ENCODE measurements around the gene RAD51B.

Gene RAD51B

GRCh38 chr14:68154275-68154674 lies 334.7 kb downstream of the RAD51B start:
- no peak for DNase-seq

DNA sequence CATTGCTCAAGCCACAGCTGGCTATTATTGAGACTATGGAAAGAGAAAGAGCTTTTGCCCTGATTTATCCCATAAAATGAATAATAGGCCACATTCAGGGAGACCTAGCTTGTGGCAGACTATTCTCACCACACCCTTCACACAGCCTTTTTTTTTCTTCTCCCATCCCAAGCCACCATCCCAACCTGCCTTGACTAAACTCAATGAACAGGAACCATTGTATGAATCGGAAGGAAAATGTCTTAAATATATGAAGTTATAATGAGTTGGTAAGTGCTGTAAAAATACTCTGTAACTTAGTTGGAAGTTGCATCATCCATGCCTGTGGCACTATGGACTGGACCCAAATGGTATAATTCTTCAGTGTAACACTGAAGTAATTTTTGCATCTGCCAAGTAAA lies 338.4 kb downstream of the RAD51B start:
- no peak for DNase-seq

DNA sequence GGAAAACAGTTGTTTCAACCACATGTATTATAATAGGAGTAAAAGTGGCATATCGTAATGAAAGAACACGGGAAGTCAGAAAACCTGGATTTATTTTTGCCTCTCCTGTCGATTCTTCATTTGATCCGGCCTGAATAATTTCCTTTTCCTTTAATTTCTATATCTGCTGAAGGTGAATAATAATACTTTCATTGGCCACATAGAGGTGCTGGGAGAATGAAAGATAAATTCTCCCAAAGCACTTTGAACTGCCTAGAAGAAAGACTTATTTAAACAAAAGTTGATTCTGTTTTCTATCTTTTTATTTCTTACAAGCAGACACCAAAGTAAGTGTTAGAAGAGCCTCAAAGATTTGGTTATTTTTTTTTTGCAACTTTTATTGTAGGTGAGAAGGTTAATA lies 339.1 kb downstream of the RAD51B start:
- DNase-seq = no peak

DNA sequence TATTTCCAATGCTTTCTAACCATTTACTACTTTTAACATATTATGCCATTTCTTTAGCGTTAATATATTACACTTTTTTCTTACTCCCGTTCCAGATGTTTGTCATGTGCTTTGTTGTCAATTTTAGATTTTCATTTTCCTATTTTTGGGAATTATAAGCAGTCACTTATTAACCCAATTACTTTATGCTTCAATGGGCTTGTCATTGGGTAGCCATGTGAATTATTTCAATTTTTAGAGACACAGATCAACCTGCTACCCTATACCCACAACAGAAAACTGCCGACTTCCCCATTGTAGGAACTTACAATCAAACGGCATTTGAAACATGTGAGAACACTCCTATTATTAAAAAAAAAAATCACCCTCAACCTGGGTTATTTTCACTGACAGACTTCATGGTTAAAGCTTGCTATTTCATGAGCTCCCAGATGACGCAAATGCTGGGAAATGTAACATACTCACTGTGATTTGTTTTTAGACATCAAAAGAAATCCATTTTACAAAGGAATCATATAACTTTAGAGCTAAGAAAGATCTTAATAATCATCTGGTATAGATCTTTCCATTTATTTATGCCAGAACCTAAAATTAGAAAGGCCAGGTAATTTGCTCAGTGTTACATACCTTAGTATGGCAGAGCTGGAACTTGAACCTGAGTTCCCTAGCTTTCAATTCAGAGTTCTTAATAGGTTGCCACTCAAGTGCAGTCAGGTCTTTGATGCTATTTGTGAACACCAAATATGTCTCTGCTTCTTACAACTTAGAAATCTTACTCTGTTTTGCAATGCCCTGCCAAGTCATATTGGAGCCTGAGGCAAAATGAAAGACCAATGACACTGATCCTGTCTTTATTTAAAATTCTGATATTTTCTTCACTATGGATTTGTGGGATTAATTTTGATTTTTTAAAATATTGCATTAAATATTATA lies 340.4 kb downstream of the RAD51B start:
- no peak for DNase-seq

DNA sequence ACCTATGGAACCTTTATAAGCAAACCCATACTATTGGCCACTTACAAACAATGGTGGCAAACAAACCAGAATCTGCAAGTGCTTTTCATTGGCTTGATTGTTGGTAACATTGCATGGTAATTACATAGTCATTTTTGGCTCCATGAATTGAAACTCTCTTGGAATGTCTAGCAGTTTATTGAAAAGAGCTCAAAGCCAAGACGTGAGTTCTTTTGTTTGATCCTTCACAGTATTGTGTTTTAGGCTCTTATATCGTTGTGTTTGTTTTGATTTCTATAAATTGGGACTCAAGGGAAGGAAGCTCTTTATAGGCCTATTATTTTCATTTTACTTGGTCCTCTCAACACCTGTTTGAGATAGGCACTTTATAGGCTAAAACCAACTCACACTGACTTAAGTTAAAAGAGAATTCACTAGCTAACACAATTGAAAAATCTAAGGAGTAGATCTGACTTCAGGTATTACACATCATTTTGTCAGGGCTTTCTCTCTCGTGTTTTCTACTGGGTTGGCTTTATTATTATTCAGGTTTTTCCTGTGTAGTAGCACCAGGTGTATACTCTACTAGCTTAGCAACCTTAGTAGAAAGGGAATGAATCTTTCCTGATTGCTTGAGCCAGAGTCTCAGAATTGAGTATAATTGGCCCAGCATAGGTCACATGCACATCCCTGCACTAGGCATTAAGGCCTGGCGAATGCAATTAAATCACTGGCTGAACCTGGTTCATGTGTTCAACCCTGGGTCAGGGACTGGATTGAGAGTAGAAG lies 341.4 kb downstream of the RAD51B start:
- no peak for DNase-seq

- DNase-seq = no peak
Observed at GRCh38 chr14:68162887-68163286, 343.3 kb downstream of the RAD51B start.

- DNase-seq = no peak
Observed at GRCh38 chr14:68164711-68165113, 345.1 kb downstream of the RAD51B start.

DNA sequence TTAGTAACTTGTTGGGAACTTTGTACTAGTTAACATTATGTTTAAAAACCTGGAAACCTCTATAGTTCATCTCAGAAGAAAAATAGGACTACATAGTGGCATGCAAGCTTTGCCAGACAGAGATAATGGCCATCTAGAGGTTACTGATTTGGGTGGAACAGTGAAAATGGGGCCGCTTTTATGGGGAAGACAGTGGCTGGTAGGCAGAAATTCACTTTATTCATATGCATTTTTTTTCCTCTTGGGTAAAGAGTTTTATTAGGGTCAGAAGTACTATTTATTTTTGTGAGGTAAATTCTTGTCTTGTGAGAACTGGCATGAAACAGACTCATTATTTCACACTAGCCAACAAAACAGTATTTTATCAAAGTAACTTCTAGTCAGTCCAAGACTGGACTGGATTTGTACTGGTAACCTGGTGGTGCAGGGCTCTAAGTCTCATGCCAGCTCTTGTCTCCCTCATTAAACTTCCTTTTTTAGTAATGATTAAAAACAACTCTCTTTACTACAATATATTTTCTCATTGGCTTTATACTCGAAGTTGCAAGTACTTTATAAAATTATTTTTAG lies 345.8 kb downstream of the RAD51B start:
- DNase-seq = no peak

DNA sequence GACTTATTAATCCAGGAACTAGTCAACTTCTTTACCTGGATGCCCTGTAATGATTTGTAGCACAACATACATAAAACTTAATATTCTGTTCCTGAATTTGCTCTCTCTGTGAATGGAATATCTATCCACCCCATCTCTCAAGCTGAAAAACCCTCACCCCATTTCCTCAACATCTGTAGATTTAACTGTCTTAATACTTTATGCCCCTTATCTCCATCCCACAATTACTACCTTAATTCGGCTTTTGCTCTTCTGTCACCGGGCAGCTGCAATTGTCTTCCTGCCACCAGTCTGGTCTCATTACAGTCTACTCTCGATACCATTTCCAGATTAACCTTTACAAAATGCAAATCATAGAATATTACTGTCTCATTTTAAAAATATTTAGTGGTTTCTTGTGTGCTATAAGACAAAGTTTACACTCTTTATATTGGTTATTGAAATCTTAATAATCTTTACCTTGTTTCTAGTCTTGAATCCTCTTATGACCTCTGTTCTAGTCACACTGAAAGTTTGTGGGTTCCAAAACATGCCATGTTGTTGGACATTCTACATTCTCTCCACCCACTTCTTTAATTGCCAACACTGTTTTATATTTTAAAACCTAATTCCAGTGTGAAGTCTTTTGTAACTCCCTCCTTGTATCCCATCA lies 347.3 kb downstream of the RAD51B start:
- DNase-seq = no peak

DNA sequence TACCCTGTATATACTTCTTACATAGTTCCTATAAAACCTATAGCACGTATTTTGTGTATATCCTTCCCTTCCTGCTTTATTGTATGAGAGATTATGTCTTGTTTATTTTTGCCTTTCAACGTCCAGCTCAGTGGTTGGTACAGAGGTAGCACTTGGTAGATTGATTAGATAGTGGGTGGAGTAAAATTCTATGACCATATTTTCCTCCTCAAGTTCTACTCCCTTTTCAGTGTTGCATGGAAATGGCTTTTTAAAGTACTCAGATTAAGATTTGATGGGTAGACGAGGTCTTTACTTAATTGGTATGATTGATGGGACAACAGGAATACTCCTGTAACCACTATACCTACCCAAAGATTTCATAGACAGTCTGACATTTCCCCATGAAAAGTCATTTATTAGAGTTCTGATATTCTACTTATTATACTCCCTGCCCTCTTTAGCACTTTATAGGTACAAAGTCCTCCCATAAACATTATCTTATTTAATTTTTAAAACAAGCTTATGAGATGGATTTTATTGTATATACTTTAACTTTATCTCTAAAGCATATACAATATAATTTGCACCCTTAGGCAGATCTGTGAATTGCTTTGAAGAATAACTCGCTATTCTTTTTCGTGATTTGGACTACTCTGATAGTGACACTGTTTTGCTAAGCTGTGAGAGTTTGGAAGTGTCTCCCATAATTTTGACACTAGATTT lies 348.0 kb downstream of the RAD51B start:
- no peak for DNase-seq

- DNase-seq = no peak
Observed at GRCh38 chr14:68168460-68169109, 349.0 kb downstream of the RAD51B start.

- no peak for DNase-seq
Observed at GRCh38 chr14:68172216-68172615, 352.6 kb downstream of the RAD51B start.

- no peak for DNase-seq
Observed at GRCh38 chr14:68172627-68173026, 353.0 kb downstream of the RAD51B start.

DNA sequence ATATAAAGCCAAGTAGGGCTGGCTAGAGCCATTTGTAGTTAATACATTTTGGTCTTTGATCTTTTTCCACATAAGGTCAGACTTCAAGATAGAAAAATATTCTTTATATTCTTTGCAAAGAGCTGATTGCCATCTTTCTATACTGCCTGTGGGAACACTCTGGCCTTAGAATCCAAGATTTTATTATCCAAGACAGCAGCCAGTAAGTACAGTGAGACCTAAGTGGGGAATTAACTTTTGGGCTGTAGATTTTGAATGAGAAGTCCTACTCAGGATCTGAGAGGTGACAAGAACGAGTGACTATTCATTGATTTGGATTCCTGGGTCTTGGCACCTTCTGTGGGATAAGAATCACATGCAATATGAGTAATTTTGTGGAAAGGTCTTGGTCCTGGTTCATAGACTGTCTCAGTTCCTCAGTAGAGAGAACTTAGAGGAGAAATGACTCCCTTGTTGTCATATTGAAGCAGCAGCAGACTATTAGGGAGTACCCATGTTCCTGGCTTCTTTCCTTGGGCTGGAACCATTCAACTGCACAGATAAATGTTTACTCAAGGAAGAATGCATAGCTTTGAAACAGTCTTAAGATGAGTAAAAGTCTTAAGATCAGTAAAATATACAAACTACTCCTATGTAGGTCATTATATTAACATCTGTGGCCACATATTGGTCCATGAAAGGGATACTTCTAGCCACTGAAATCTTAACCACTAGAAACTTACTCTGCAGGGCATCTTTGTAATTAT lies 353.8 kb downstream of the RAD51B start:
- DNase-seq = no peak

- DNase-seq = no peak
Observed at GRCh38 chr14:68174446-68174845, 354.9 kb downstream of the RAD51B start.

DNA sequence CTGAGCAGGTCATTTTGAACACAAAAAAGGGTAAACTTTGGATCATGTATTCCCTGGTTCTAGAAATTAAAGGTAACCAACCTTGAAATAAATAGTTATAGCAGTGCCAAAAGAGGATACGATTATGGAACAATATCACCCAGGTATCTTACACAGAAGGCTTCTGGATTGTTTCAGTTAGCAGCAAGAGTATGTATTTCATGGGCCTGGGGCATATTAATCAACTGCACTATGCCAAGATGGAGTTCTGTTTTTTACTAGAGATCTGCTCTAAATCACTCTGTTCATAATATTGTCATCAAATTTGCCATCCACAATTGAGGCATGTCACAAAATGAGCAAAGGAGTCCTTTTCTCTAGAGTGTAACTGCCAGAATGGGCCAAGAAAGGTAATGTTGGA lies 357.1 kb downstream of the RAD51B start:
- no peak for DNase-seq

GRCh38 chr14:68177728-68178127 lies 358.1 kb downstream of the RAD51B start:
- DNase-seq = no peak

DNA sequence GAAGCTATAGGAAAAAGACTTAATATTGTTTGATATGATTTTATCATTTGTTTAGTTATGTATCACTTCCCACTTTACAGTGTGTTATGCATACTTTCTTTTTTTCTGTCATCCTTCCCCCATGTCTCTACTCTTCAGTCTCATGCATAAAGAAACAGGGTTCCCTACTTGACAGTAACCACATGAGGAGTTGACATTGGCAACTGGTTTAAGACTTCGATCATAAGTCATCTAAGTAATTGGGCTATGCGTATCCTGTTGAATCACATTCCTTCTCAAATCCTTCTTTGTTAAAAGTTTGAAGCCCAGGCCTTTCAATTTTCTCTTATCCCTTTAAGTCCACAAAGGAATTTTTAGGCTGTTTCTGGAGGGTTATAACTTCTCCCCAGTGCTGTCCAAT lies 358.7 kb downstream of the RAD51B start:
- DNase-seq = no peak

GRCh38 chr14:68181519-68182326 lies 362.1 kb downstream of the RAD51B start:
- DNase-seq = no peak

- peak; percentile 14 for DNase-seq
Observed at GRCh38 chr14:68182492-68182891, 362.9 kb downstream of the RAD51B start.

Measured in CD4-positive, alpha-beta T cell treated with Interleukin-17A for 1 hour (primary cell).